Right ventricle myocardium inferior (tissue), 1 donor: ENCODE data around the gene ATPAF1. TPM values are rescaled to one million over a fixed set of nuclear protein-coding genes. Genes with fewer than 3 reads are reported as not detected.

Experiments
- ATAC-seq: fragments of 200-7000 bp; cut with Tn5 transposase; one replicate; pipeline ENCODE4 v1.9.1; 2020; ENCODE audit warnings: mild to moderate bottlenecking, moderate library complexity
- DNase-seq: peaks from one replicate; pipeline ENCODE4 v3.0.0; 2021; ENCODE audit errors: missing footprints
- intact Hi-C: fragments of 100-400 bp; cut with DNase I; formaldehyde crosslinking; loops from one replicate; pipeline ENCODE4 v1.11.0; 2022
- total RNA-seq: library from RNA; stranded (reverse); fragmentation: NEBNext Ultra II Directional; extraction: Animal tissue kit (Norgen Biotek cat#: 25700); gene quantifications from one replicate; pipeline ENCODE4 v1.2.1, GENCODE V29; 2021
- donor health status: DM: no; HTN: yes; CAD: no; lungs with severe emphysema.

Gene ATPAF1
- total RNA-seq, 1 donor from 2014 or later, result 191 TPM

DNA sequence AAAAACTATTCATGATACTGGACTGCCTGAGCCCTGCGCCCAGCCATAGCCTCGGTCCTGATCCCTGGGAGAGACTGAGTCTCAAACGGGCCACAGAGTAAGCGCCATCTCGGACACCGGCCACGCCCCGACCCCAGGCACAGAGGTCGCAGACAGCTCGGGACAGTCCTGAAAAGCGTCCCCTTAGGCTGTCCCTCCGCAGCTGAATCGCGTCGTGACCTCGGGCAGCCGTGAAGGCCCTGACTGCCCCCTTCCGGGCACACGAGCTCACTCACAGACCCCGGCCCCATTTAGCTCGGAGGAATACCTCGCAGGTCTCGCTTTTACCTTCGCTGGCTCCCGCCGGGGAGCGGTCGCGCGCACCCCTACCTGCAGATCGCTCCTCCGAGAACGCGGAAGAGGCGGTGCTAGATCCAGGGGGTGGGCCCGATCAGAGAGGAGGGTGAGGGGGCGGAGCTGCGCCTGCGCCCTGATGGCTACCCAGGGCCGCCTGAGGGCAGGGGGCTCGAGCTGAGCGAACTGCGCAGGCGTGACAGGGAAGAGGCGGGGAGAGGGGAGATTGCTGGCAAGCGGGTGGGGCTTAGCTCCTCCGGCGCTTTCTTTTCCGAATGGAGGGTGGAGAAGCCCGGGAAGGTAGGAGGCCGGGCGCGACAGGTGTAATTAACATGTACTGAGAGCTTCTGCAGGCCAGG lies 64.2 kb downstream of the ATPAF1 start, which contains the start of gene MKNK1:
Gene MKNK1 (minus strand): TSS at position 411 of the 692 bp plus-strand sequence. CDS start 20,941 bp downstream, outside the sequence.
- peak; percentile 97 for ATAC-seq
- intact Hi-C loops, result no loop called here
- DNase-seq, result peak; percentile 98

DNA sequence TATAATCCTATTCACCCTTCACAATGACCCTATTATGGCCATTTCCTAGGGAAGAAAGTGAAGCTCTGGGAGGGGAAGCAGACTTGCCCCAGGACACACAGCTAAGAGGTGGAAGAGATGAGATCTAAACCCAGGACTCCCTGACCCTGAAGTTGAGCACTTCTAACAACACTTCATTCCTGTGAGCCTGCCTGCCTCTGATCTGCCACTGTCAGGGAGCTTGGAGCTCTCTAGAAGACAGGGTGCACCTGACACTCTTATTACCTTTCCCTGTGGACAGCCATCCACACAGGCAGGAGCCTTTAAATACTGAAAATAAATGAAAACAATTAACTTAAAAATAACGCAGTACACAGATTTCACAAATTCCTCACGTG lies 64.7 kb downstream of the ATPAF1 start:
- intact Hi-C loops, result no loop called here
- ATAC-seq (no peak), DNase-seq (no peak)

GRCh38 chr1:46601257-46602007 lies 66.7 kb downstream of the ATPAF1 start:
- intact Hi-C loops, result no loop called here
- no peak for DNase-seq
- no peak for ATAC-seq

GRCh38 chr1:46599059-46599970 lies 68.8 kb downstream of the ATPAF1 start:
- intact Hi-C loops, result no loop called here
- no peak for ATAC-seq
- no peak for DNase-seq

DNA sequence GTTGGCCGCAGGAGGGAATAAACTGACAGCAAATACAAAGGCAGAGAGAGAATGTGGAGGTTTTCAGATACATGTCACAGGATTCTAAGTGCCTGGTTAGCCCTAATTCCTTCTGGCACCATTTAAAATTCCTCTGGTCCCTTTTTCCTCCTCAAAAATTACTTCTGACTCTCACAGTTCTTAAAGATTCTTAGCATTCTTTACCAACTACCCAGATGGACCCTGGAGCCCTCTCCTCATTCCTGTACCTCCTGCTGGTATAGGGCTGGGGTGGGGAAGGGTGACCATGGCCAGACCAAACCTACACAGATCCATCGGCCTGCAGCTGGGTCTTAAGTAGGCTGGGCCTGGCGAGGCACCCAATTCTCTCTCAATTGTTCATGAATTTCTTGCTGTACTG lies 71.3 kb downstream of the ATPAF1 start:
- ATAC-seq, result no peak
- no peak for DNase-seq
- intact Hi-C loops, result no loop called here

DNA sequence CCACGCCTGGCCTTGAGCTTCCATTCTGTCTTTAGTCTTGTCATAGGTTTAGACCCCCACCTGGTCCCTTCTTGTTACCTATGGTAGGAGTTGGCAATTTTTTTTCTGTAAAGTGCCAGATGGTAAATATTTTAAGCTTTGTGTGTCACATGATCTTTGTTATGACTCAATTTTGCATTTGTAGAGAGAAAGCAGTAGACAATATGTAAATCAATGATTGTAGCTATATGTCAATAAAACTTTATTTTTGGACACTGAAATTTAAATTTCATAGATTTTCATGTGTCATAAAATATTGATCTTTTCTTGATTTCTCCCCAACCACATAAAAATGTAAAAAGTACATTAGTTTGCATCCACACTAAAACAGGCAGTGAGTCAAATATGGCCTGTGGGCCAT lies 72.1 kb downstream of the ATPAF1 start:
- ATAC-seq (no peak), DNase-seq (no peak)
- intact Hi-C loops, result no loop called here

DNA sequence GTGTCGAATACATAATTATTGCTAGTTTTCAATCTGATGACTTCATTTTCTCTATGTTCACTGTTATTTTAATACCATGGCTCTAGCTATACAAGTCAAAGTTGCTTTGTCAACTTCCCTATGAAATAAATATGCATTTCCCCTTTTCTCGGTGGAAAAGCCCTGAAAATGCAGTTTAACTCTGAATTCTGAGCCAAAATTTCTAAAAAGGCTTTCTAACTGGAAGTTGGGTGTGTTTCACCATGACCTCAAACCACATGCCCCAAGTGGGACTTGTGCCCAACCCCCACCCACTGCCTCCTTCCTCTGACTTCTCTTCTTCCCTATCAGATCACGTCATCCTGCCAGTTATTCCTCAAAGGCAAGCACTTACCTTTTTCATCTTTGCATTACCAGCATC lies 73.0 kb downstream of the ATPAF1 start:
- intact Hi-C loops, result no loop called here
- peak; percentile 88 for DNase-seq
- peak; percentile 75 for ATAC-seq

GRCh38 chr1:46594063-46594462 lies 74.1 kb downstream of the ATPAF1 start:
- ATAC-seq, result no peak
- no peak for DNase-seq
- intact Hi-C loops, result no loop called here

DNA sequence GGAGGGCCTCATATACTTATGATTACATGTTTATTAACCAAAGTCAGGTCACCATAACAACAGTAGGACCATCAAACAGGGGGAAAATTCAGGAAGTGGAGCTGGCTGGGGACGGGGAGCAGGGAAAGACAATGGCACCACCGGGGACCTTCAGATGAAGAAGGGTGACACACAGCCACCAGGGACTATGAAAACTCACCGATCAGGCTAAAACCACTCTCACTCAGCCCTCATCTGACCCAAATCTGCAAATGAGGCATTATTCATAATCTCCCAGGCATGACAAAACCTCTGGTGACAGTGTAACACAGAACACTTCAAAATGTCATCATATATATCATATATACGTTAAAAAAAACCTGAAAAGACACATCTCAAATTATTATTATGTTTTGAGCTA lies 75.3 kb downstream of the ATPAF1 start:
- intact Hi-C loops, result no loop called here
- DNase-seq, result no peak
- no peak for ATAC-seq

- no peak for DNase-seq
- no peak for ATAC-seq
- intact Hi-C loops, result no loop called here
Observed at GRCh38 chr1:46589529-46589928, 78.6 kb downstream of the ATPAF1 start.

DNA sequence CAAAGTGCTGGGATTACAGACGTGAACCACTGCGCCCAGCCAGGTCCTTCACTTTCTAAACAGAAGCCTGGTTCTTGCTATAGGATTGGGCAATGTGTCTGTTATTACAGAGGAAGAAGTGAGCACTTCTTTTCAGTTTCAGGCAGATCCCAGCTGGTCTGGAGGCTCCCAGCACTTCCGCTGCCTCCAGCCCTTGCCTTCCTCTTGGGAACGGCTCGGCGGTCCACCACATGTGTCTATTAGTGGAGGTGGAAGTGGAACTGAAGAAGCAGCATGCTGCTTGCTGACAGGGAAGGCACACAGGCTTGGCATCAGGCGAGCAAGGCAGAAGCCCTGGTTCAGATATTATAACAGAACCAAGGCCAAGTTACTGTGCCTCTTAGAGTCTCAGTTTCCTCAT lies 81.1 kb downstream of the ATPAF1 start:
- peak; percentile 67 for ATAC-seq

GRCh38 chr1:46585312-46585938 lies 82.7 kb downstream of the ATPAF1 start:
- ATAC-seq, result no peak
- intact Hi-C loops, result no loop called here

More for the DNA sequence above, 81.1 kb downstream of the ATPAF1 start:
- intact Hi-C loops, result no loop called here
- DNase-seq, result peak; percentile 85

DNA sequence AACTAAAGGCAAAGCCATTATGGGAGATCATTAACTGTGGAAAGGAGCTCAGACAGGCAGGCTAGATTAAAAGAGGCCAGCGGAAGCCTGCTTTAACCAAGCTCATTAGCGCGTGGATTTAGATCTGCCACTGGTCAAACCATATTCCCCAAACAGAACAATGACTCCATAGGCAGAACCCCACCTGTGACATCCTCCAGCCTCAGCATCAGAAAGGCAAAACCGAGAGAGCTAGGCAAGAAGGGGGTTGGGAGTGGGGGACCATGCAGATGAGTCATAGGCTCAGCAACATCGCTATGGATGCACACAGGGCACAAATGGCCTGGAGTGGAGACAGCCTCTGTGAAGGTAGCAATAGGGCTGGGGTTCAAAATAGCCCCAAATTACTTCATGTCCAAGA lies 84.7 kb downstream of the ATPAF1 start:
- DNase-seq (no peak), ATAC-seq (no peak)
- intact Hi-C loops, result no loop called here

More at GRCh38 chr1:46585312-46585938, 82.7 kb downstream of the ATPAF1 start:
- DNase-seq, result no peak

DNA sequence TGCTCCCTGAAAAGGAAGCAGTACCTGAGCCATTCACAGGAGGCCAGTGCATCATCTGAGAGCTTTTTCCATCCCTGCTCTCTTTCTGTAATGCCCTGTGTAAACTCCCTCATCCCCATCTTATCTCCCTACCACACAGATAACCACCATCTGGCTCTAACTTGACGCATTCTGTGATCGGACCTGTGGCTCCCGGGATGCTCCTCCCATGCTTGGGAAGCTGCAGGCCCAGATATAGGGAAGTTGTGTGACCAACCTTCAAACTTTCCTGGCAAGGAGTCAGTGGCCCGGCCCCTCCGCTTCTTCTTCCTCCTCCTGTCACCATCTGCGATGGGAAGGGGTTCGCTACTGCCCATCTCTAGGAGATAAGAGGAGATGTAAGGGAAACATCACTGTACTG lies 85.2 kb downstream of the ATPAF1 start:
- ATAC-seq (no peak), DNase-seq (peak; percentile 81)
- intact Hi-C loops, result no loop called here

Other genes with a start within 250 kb of the ATPAF1 start
- not detected for gene DMBX1, start 178.5 kb downstream of the ATPAF1 start, total RNA-seq
- gene KNCN, start 116.7 kb downstream of the ATPAF1 start, total RNA-seq, result not detected
- gene MKNK1, start 64.1 kb downstream of the ATPAF1 start, total RNA-seq, result 39.8 TPM
- 13.9 TPM for gene MOB3C, start 51.6 kb downstream of the ATPAF1 start, total RNA-seq
- not detected for gene TEX38, start 3.5 kb upstream of the ATPAF1 start, total RNA-seq
- gene EFCAB14, start 50.8 kb upstream of the ATPAF1 start, total RNA-seq, result 53.2 TPM
- 19.6 TPM for gene CYP4B1, start 130.7 kb upstream of the ATPAF1 start, total RNA-seq